NCI-H82 (cell line): Measurements from ENCODE around the gene DNAI4.

ENCODE experiments used
- DNase-seq: peaks from one replicate; lab custom pipeline; 2025; lab: John Stamatoyannopoulos, UW

The DNAI4 gene

DNA sequence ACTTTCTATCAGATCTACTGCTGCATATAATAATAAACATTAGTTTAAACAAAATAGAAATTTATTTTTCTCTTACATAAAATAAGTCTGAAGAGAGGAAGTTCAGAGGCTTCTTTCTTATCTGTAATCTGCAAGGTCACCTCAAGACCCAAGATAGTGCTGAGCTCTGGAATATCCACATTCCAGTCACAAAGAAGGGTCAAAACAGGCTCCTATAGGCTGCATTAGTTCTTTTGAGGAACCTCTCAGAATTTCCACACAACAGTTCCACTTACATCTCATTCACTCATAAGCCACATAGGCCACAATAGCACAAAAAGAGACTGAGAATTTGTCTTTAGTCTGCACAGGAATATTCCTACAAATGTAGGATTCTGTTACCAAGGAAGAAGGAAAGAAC, 157.0 kb downstream of the DNAI4 start:
- DNase-seq = no peak

DNA sequence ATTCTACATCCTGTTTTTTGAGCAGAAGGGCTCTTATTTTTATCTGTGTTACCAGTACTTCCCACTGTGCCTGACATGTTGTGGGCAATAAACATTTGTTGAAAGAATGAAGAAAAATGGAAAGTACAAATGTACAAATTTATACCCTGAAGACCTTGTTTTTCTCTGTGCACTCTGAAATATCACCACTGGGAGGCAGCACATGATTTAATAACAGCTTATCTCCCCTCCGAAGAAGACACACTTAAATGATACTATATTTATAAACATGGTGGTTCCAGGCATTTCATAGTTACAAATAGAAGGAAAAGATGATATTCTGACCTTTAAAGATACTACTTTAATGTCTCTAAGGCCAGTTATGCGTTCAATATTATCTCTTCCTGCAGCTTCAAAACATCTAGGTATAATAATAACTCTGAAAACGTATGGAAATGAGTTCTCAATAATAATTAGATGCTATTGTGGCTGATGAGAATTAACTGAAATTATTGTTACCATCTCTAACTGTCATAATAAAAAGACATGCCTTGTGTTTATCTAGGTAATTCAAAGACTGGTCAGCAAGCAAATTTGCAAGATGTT, 159.6 kb downstream of the DNAI4 start:
- peak; percentile 74 for DNase-seq
